Esophagus muscularis mucosa (tissue), 4 donors: ENCODE data around the gene CCDC116.

ENCODE experiments used
- CTCF ChIP-seq, 3 experiments: fragments of 200-600 bp in 2 of 3; fragments of 450-650 bp in 1 of 3; sonication (generic) in 2 of 3; IDR thresholded peaks; one replicate each; pipeline ENCODE4 v1.5.1; 2017 to 2019; ENCODE audit warnings: antibody characterized with exemption in 3 of 3, mild to moderate bottlenecking in 2 of 3, moderate library complexity in 1 of 3
- EP300 ChIP-seq: sonication (generic); formaldehyde crosslinking; IDR thresholded peaks from one replicate; pipeline ENCODE4 v1.6.1; 2017; ENCODE audit warnings: antibody characterized with exemption
- POLR2A ChIP-seq: fragments of 450-650 bp; IDR thresholded peaks from one replicate; pipeline ENCODE4 v1.6.1; 2017; ENCODE audit warnings: antibody characterized with exemption, moderate library complexity, mild to moderate bottlenecking, low read depth
- POLR2AphosphoS5 ChIP-seq, 2 donors: sonication (generic); formaldehyde crosslinking; IDR thresholded peaks; one replicate each; pipeline ENCODE4 v1.6.1; 2017; ENCODE audit warnings: antibody characterized with exemption in 2 of 2

- no peak for TF ChIP-seq CTCF (IDR thresholded peaks at IDR 0.05)
- no peak for TF ChIP-seq EP300
- TF ChIP-seq POLR2A, result no peak
- TF ChIP-seq POLR2AphosphoS5 (IDR thresholded peaks at IDR 0.05), result no peak
These were observed 1.5 kb downstream of the CCDC116 start for GRCh38 chr22:21634081-21634480.
